Smooth muscle cell (in vitro differentiated cells): Measurements from ENCODE around the gene SLN. TPM values are rescaled to one million over a fixed set of nuclear protein-coding genes. Genes with fewer than 3 reads are reported as not detected.

Experiments
- DNase-seq: peaks from one replicate; lab custom pipeline; 2025; ENCODE audit not compliant: unreplicated experiment; lab: John Stamatoyannopoulos, UW
- H2AFZ ChIP-seq: fragments of 200-600 bp; sonication (generic); 2 replicates; pipeline ENCODE4 v1.6.0; 2016; ENCODE audit warnings: antibody characterized with exemption, low read depth, mild to moderate bottlenecking
- H3F3A ChIP-seq: fragments of 200-600 bp; sonication (generic); 2 replicates; pipeline ENCODE4 v1.6.0; 2017; ENCODE audit warnings: antibody characterized with exemption, low read depth
- H3K27ac ChIP-seq: fragments of 200-600 bp; sonication (generic); 2 replicates; pipeline ENCODE4 v1.5.1; 2016; ENCODE audit warnings: low read depth, mild to moderate bottlenecking
- H3K27me3 ChIP-seq: fragments of 200-600 bp; sonication (generic); 2 replicates; pipeline ENCODE4 v1.6.1; 2016; ENCODE audit warnings: low read depth, mild to moderate bottlenecking
- H3K36me3 ChIP-seq: fragments of 200-600 bp; sonication (generic); 2 replicates; pipeline ENCODE4 v1.5.1; 2016; ENCODE audit warnings: low read depth
- H3K4me1 ChIP-seq: fragments of 200-600 bp; sonication (generic); 2 replicates; pipeline ENCODE4 v1.5.1; 2016; ENCODE audit warnings: low read depth
- H3K4me2 ChIP-seq: fragments of 200-600 bp; sonication (generic); 2 replicates; pipeline ENCODE4 v1.6.0; 2016; ENCODE audit warnings: mild to moderate bottlenecking
- H3K4me3 ChIP-seq: fragments of 200-600 bp; sonication (generic); 2 replicates; pipeline ENCODE4 v1.5.1; 2016; ENCODE audit warnings: mild to moderate bottlenecking
- H3K79me2 ChIP-seq: fragments of 200-600 bp; sonication (generic); 2 replicates; pipeline ENCODE4 v1.6.0; 2016; ENCODE audit warnings: low read depth, mild to moderate bottlenecking
- H3K9ac ChIP-seq: fragments of 200-600 bp; sonication (generic); 2 replicates; pipeline ENCODE4 v1.6.0; 2016; ENCODE audit warnings: low read depth
- H3K9me3 ChIP-seq: fragments of 200-600 bp; sonication (generic); replicated peaks from 2 replicates; pipeline ENCODE4 v1.5.1; 2016; ENCODE audit warnings: low read depth
- H4K20me1 ChIP-seq: fragments of 200-600 bp; sonication (generic); 2 replicates; pipeline ENCODE4 v1.6.0; 2016; ENCODE audit warnings: low read depth
- WGBS: methylation state at CpG from one replicate; pipeline ENCODE4 v1.1.7; 2016; ENCODE audit warnings: low lambda C conversion rate; 5-methylcytosine and 5-hydroxymethylcytosine counted together
- polyA plus RNA-seq: library from polyadenylated mRNA; unstranded; fragments of >200 nt; fragmentation: Nextera tagmentation; extraction: Ambion mirVana; gene quantifications from 2 replicates; pipeline ENCODE4 v1.2.1, GENCODE V29; 2016
- total RNA-seq: library from RNA; depleted of rRNA; stranded (reverse); fragments of >200 nt; gene quantifications from 2 replicates; pipeline ENCODE4 v1.2.3, GENCODE V29; 2014
- TF ChIP-seq, protein P1 (sequence below): fragments of 200-600 bp; sonication (generic); IDR thresholded peaks from 2 replicates; pipeline ENCODE4 v1.5.1; 2017; ENCODE audit warnings: borderline replicate concordance, mild to moderate bottlenecking, antibody characterized with exemption; ENCODE audit not compliant: insufficient read depth, poor library complexity, severe bottlenecking

The SLN gene
- total and polyA plus RNA-seq, 2 experiments from 2014 or later: 0.82 TPM; not detected in 1

DNA sequence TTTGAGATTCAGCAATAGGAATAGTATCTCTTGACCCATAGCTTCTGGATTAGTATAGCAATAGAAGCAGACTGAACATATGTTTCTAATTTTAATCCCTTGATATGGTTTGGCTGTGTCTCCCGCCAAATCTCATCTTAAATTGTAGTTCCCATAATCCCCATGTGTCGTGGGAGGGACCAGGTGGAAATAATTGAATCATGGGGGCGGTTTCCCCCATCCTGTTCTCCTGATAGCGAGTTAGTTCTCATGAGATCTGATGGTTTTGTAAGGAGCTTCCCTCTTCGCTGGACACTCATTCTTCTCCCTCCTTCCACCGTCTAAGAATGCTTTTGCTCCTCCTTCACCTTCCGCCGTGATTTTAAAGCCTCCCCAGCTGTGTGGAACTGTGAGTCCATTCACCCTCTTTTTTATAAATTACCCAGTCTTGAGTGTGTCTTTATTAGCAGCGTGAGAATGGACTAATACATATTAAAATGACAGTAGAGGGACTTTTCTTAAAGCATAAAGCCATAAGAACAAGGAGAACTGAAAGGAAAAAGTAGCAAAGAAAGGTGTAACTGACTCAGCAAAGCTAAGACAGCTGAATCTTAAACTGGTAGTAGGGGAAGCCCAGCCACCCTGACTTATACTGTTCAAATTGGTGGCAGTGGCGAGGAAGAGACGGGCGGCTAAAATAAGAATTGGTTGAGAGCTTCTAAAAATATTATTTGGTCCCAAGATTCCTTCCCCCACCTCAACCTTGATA is 20.3 kb upstream of the SLN start:
- H4K20me1 ChIP-seq: no peaks in the 10 kb centered on the region
- no peak overlapping the region for H3K9ac ChIP-seq
- H3K27me3 ChIP-seq: no peaks in the 10 kb centered on the region
- no peaks in the 10 kb centered on the region for H3F3A ChIP-seq
- TF ChIP-seq, protein P1, sequence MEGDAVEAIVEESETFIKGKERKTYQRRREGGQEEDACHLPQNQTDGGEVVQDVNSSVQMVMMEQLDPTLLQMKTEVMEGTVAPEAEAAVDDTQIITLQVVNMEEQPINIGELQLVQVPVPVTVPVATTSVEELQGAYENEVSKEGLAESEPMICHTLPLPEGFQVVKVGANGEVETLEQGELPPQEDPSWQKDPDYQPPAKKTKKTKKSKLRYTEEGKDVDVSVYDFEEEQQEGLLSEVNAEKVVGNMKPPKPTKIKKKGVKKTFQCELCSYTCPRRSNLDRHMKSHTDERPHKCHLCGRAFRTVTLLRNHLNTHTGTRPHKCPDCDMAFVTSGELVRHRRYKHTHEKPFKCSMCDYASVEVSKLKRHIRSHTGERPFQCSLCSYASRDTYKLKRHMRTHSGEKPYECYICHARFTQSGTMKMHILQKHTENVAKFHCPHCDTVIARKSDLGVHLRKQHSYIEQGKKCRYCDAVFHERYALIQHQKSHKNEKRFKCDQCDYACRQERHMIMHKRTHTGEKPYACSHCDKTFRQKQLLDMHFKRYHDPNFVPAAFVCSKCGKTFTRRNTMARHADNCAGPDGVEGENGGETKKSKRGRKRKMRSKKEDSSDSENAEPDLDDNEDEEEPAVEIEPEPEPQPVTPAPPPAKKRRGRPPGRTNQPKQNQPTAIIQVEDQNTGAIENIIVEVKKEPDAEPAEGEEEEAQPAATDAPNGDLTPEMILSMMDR: no peak
- H3K9me3 ChIP-seq: no peaks in the 10 kb centered on the region
- no peak overlapping the region for H3K4me3 ChIP-seq
- DNase-seq: no peak
- no peak overlapping the region for H2AFZ ChIP-seq
- WGBS: 82% methylated on average over 12 of the region's 12 CpGs
- no peaks in the 10 kb centered on the region for H3K36me3 ChIP-seq
- H3K27ac ChIP-seq: no peak overlapping the region
- no peaks in the 10 kb centered on the region for H3K79me2 ChIP-seq
- H3K4me1 ChIP-seq: no peaks in the 10 kb centered on the region
- H3K4me2 ChIP-seq: no peak overlapping the region

DNA sequence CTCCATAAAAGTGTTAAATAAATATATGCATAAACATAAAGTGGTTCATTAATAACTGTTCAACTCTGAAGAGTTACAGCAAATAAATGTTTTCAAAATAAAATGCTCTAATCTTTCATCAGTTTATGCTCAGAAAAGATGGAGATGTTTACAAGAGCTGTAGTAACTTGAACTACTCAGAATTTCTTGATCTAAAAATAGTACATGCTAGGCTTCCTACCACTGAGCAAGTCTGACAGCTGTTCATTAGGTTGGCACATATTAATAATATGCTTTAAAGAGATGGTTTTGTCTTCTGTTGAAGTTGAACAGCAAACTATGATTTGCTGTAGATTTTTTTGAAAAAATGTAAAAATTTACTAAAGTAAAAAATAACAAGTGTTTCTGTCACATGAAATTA is 10.8 kb upstream of the SLN start:
- H3K9ac ChIP-seq: no peak overlapping the region
- H3K4me1 ChIP-seq: no peaks in the 10 kb centered on the region
- TF ChIP-seq, protein P1: no peak

DNA sequence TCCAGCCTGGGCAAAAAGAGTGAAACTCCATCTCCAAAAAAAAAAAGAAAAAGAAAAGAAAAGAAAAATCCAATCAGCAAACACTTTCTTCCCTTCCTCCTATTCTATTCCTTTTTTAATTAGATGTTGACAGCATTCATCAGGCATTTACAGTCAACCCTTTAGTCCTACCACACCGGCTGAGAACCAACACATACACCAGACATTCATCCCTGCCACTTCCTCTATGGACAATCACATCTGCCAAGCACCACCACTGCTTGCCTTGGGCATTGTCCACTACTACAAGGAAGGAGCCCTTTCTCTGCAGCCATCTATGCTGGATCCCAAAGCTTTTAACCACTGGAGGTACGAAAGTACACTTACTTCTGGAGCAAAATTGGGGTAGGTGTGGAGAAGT is 9.4 kb upstream of the SLN start:
- no peaks in the 10 kb centered on the region for H3F3A ChIP-seq
- no peaks in the 10 kb centered on the region for H3K79me2 ChIP-seq
- H3K4me1 ChIP-seq: no peaks in the 10 kb centered on the region
- no peak overlapping the region for H3K9ac ChIP-seq
- WGBS: 91% methylated on average over 2 of the region's 2 CpGs
- no peak overlapping the region for H3K4me3 ChIP-seq
- H4K20me1 ChIP-seq: no peaks in the 10 kb centered on the region
- H2AFZ ChIP-seq: no peak overlapping the region
- H3K27ac ChIP-seq: no peak overlapping the region
- TF ChIP-seq, protein P1: no peak
- no peaks in the 10 kb centered on the region for H3K9me3 ChIP-seq
- no peak overlapping the region for H3K4me2 ChIP-seq
- peaks cover 13% of the 10 kb centered on the region for H3K27me3 ChIP-seq
- no peaks in the 10 kb centered on the region for H3K36me3 ChIP-seq
- DNase-seq: no peak

More for the DNA sequence above, 10.8 kb upstream of the SLN start:
- DNase-seq: no peak
- H4K20me1 ChIP-seq: no peaks in the 10 kb centered on the region
- no peak overlapping the region for H3K4me3 ChIP-seq
- no peaks in the 10 kb centered on the region for H3F3A ChIP-seq
- H2AFZ ChIP-seq: no peak overlapping the region
- no peak overlapping the region for H3K27ac ChIP-seq
- no peaks in the 10 kb centered on the region for H3K36me3 ChIP-seq
- H3K79me2 ChIP-seq: no peaks in the 10 kb centered on the region
- H3K27me3 ChIP-seq: peaks cover 13% of the 10 kb centered on the region
- no peaks in the 10 kb centered on the region for H3K9me3 ChIP-seq
- H3K4me2 ChIP-seq: no peak overlapping the region

DNA sequence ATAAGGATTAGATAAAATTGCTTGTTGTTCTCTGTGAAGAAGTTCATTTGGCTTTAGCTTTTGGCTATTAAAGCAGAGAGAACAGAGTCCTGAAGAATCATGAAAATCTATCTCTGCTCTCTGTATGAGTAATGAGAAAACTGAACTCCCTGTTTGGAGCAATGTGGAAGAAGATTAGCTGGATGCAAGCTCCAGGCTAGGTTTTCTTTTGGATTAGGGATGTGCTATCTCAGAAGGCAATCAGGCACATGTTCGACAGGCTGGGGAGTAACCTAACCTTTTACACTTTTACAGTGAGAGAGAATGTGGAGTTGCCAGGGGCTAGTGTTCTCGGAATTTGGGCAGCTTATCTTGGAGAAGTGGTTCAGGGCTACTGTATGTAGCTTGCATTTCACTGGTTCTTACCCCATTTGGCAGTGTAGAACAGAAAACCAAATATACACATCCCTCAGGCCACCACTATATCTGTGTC is 8.5 kb upstream of the SLN start:
- Histone ChIP-seq H3F3A (no peaks in the 10 kb centered on the region), H3K27ac (no peak overlapping the region), H3K36me3 (no peaks in the 10 kb centered on the region), H3K9ac (no peak overlapping the region), H3K27me3 (peaks cover 12% of the 10 kb centered on the region), H3K79me2 (no peaks in the 10 kb centered on the region), H2AFZ (no peak overlapping the region), H3K4me2 (no peak overlapping the region), H3K4me3 (no peak overlapping the region), H3K4me1 (no peaks in the 10 kb centered on the region), H4K20me1 (no peaks in the 10 kb centered on the region), H3K9me3 (no peaks in the 10 kb centered on the region)
- no peak for DNase-seq
- TF ChIP-seq, protein P1: no peak
- whole genome bisulfite sequencing: 38% methylated on average over 2 of the region's 2 CpGs
